H1 (cell line): ENCODE results near the gene DHFR2. TPM values are rescaled to one million over a fixed set of nuclear protein-coding genes. Genes with fewer than 3 reads are reported as not detected.
"Not testable (repeated sequence)": the region's sequence is repeated elsewhere in the genome, so short reads cannot be mapped to it uniquely, and the experiment has no call there.

Experiments used
- CTCF ChIA-PET: fragments of 300-600 bp; sonication (Branson Sonifier 250); formaldehyde crosslinking; loops from one replicate; lab custom pipeline; 2021; ENCODE audit not compliant: partially characterized antibody; lab: Charles Lee
- POLR2A ChIA-PET: fragments of 300-600 bp; sonication (Branson Sonifier 250); formaldehyde crosslinking; loops from one replicate; lab custom pipeline; 2021; ENCODE audit warnings: inconsistent platforms; ENCODE audit not compliant: partially characterized antibody; lab: Charles Lee
- DNase-seq, 2 experiments: peaks; one replicate each; pipeline versions ENCODE4 v3.0.0 to v3.0.0-alpha.2; 2010 to 2022; ENCODE audit warnings: low spot score in 2 of 2, low read depth in 1 of 2, mixed read lengths in 1 of 2
- FAIRE-seq: peaks from 2 replicates; lab custom pipeline; 2011; peaks lifted over from hg19 to GRCh38; lab: Jason Lieb, UNC
- H2AFZ ChIP-seq: 2 replicates; pipeline ENCODE4 v1.8.1; 2012; ENCODE audit warnings: low read length, inconsistent platforms
- H2AK5ac ChIP-seq: 2 replicates; pipeline ENCODE4 v1.6.1; 2013; ENCODE audit warnings: low read depth, low read length
- H2BK120ac ChIP-seq: replicated peaks from 2 replicates; pipeline ENCODE3; 2013; ENCODE audit warnings: low read depth, low read length, inconsistent platforms
- H2BK12ac ChIP-seq: 2 replicates; pipeline ENCODE4 v1.6.1; 2013; ENCODE audit warnings: low read depth, low read length
- H2BK15ac ChIP-seq: 2 replicates; pipeline ENCODE4 v1.6.1; 2013; ENCODE audit warnings: low read length
- H2BK20ac ChIP-seq: 2 replicates; pipeline ENCODE4 v1.6.1; 2013; ENCODE audit warnings: low read length
- H2BK5ac ChIP-seq: 2 replicates; pipeline ENCODE4 v1.6.1; 2013; ENCODE audit warnings: low read depth, low read length
- H3K14ac ChIP-seq: 2 replicates; pipeline ENCODE4 v1.6.1; 2013; ENCODE audit warnings: inconsistent platforms; ENCODE audit not compliant: insufficient read length
- H3K18ac ChIP-seq: 2 replicates; pipeline ENCODE4 v1.6.1; 2013; ENCODE audit warnings: low read length; ENCODE audit errors: extremely low read depth
- H3K23ac ChIP-seq: 2 replicates; pipeline ENCODE4 v1.6.1; 2013; ENCODE audit warnings: inconsistent platforms; ENCODE audit not compliant: insufficient read length
- H3K23me2 ChIP-seq: 2 replicates; pipeline ENCODE4 v1.6.1; 2013; ENCODE audit warnings: low read depth, low read length
- H3K27ac ChIP-seq: 2 replicates; pipeline ENCODE4 v1.6.1; 2011; ENCODE audit warnings: low read depth, low read length, inconsistent platforms
- H3K27me3 ChIP-seq, 4 experiments: replicated peaks in 1 of 4; 1 replicate in 1 of 4; 2 replicates in 3 of 4; pipeline versions ENCODE4 v1.6.1 to v1.8.1; 2011 to 2013; ENCODE audit warnings: low read length in 3 of 4, mild to moderate bottlenecking in 3 of 4, inconsistent platforms in 2 of 4, mixed read lengths in 2 of 4, moderate library complexity in 1 of 4; ENCODE audit not compliant: control insufficient read depth in 3 of 4, insufficient read depth in 3 of 4; ENCODE audit errors: extremely low read depth in 1 of 4
- H3K36me3 ChIP-seq, 4 experiments: 2 replicates each; pipeline versions ENCODE4 v1.6.1 to v1.8.1; 2011 to 2013; ENCODE audit warnings: mild to moderate bottlenecking in 4 of 4, low read length in 3 of 4, moderate library complexity in 2 of 4, control low read depth in 1 of 4, inconsistent platforms in 1 of 4; ENCODE audit not compliant: insufficient read depth in 4 of 4, control insufficient read depth in 2 of 4
- H3K4ac ChIP-seq: replicated peaks from 2 replicates; pipeline ENCODE3; 2013; ENCODE audit warnings: low read length, low read depth, mixed read lengths, inconsistent platforms; ENCODE audit not compliant: insufficient read length
- H3K4me1 ChIP-seq, 4 experiments: replicated peaks in 1 of 4; 1 replicate in 1 of 4; 2 replicates in 3 of 4; pipeline versions ENCODE4 v1.6.1 to v1.8.1; 2011 to 2013; ENCODE audit warnings: low read length in 3 of 4, inconsistent platforms in 2 of 4, mixed read lengths in 1 of 4; ENCODE audit not compliant: insufficient read depth in 4 of 4, control insufficient read depth in 3 of 4
- H3K4me2 ChIP-seq, 2 experiments: 2 replicates each; pipeline versions ENCODE4 v1.6.1 to v1.8.1; 2011 to 2013; ENCODE audit warnings: low read depth in 2 of 2, low read length in 2 of 2, control low read depth in 1 of 2, inconsistent platforms in 1 of 2, mild to moderate bottlenecking in 1 of 2; ENCODE audit not compliant: insufficient read depth in 1 of 2
- H3K4me3 ChIP-seq, 4 experiments: fragments of 200-600, 300-600 bp in 1 of 4; sonication (generic), shearing (Covaris generic), sonication (Bioruptor Twin) in 1 of 4; 2 replicates each; pipeline versions ENCODE4 v1.5.1 to v1.8.1; 2011 to 2016; ENCODE audit warnings: low read length in 4 of 4, low read depth in 3 of 4, control low read depth in 2 of 4, inconsistent platforms in 2 of 4, mild to moderate bottlenecking in 2 of 4, mixed read lengths in 1 of 4, moderate library complexity in 1 of 4; ENCODE audit not compliant: insufficient read depth in 2 of 4; ENCODE audit errors: extremely low read depth in 1 of 4
- H3K56ac ChIP-seq: replicated peaks from 2 replicates; pipeline ENCODE3; 2013; ENCODE audit warnings: low read depth, mild to moderate bottlenecking, mixed read lengths, low read length, inconsistent platforms; ENCODE audit not compliant: insufficient read length
- H3K79me1 ChIP-seq: 2 replicates; pipeline ENCODE4 v1.6.1; 2013; ENCODE audit warnings: low read depth, low read length, control low read depth
- H3K79me2 ChIP-seq, 2 experiments: 2 replicates each; pipeline versions ENCODE4 v1.6.1 to v1.8.1; 2012 to 2013; ENCODE audit warnings: low read length in 2 of 2, mild to moderate bottlenecking in 2 of 2, inconsistent platforms in 1 of 2; ENCODE audit not compliant: insufficient read depth in 2 of 2, control insufficient read depth in 1 of 2
- H3K9ac ChIP-seq, 4 experiments: replicated peaks in 1 of 4; 1 replicate in 1 of 4; 2 replicates in 3 of 4; pipeline versions ENCODE4 v1.6.1 to v1.8.1; 2011 to 2013; ENCODE audit warnings: low read depth in 3 of 4, low read length in 3 of 4, control low read depth in 2 of 4, mild to moderate bottlenecking in 2 of 4, moderate library complexity in 2 of 4, inconsistent platforms in 1 of 4; ENCODE audit errors: extremely low read depth in 1 of 4
- H3K9me3 ChIP-seq, 2 experiments: 2 replicates each; pipeline versions ENCODE4 v1.6.1 to v1.8.1; 2012 to 2013; ENCODE audit warnings: mild to moderate bottlenecking in 2 of 2, moderate library complexity in 2 of 2, control low read depth in 1 of 2, inconsistent platforms in 1 of 2, low read depth in 1 of 2, low read length in 1 of 2, mixed read lengths in 1 of 2; ENCODE audit not compliant: insufficient read depth in 2 of 2
- H4K20me1 ChIP-seq, 2 experiments: replicated peaks in 1 of 2; 2 replicates each; pipeline versions ENCODE3 to v1.8.1; 2011 to 2013; ENCODE audit warnings: inconsistent platforms in 2 of 2, low read length in 2 of 2, mild to moderate bottlenecking in 1 of 2; ENCODE audit not compliant: insufficient read depth in 2 of 2, control insufficient read depth in 1 of 2
- H4K5ac ChIP-seq: 2 replicates; pipeline ENCODE4 v1.6.1; 2013; ENCODE audit warnings: low read length, low read depth, mixed read lengths, inconsistent platforms; ENCODE audit not compliant: insufficient read length
- H4K8ac ChIP-seq: 2 replicates; pipeline ENCODE4 v1.8.0; 2013; ENCODE audit warnings: mild to moderate bottlenecking, moderate library complexity, low read length, inconsistent platforms; ENCODE audit not compliant: insufficient read depth; ENCODE audit errors: extremely low read depth
- H4K91ac ChIP-seq: replicated peaks from 2 replicates; pipeline ENCODE3; 2013; ENCODE audit warnings: low read length, mixed read lengths, inconsistent platforms; ENCODE audit not compliant: insufficient read length
- MAFK ChIP-seq: IDR thresholded peaks from 2 replicates; pipeline ENCODE4 v1.6.1; 2012; ENCODE audit warnings: low read depth, mild to moderate bottlenecking, improper control_type of control experiment, low read length
- POLR2AphosphoS5 ChIP-seq: IDR thresholded peaks from 2 replicates; pipeline ENCODE4 v1.6.1; 2011; ENCODE audit warnings: low read depth, low read length
- RFX5 ChIP-seq: IDR thresholded peaks from 2 replicates; pipeline ENCODE4 v1.6.1; 2011; ENCODE audit warnings: low read depth, low read length, improper control_type of control experiment, borderline replicate concordance
- TAF7 ChIP-seq: optimal IDR thresholded peaks from 2 replicates; pipeline ENCODE3; 2011; ENCODE audit warnings: low read depth, mild to moderate bottlenecking, inconsistent platforms, low read length, moderate library complexity, borderline replicate concordance
- polyA plus RNA-seq, 7 experiments: library from polyadenylated mRNA; depleted of rRNA in 3 of 7; stranded (reverse) in 5 of 7; unstranded in 2 of 7; fragments of >200 nt in 5 of 7; fragments of 200-250 nt in 2 of 7; gene quantifications; 1 replicate in 5 of 7; 2 replicates in 1 of 7; 4 replicates in 1 of 7; pipeline versions ENCODE4 v1.2.1 to v1.2.3, GENCODE V29; 2011 to 2013; ENCODE audit warnings: missing spikeins in 2 of 7, mixed read lengths in 2 of 7
- total RNA-seq: library from RNA; stranded (reverse); fragmentation: NEBNext Ultra II Directional; extraction: Animal tissue kit (Norgen Biotek cat#: 25700); gene quantifications from 2 replicates; pipeline ENCODE4 v1.2.1, GENCODE V29; 2021
- TF ChIP-seq, protein P1 (sequence below): IDR thresholded peaks from 2 replicates; pipeline ENCODE4 v1.6.1; 2011; ENCODE audit warnings: low read length, improper control_type of control experiment

Gene DHFR2
- total and polyA plus RNA-seq, 2 of the 8 experiments (the other 6 are each of a cell fraction or from before 2014, with no cell fraction given) = 0.59 to 2.6 TPM

DNA sequence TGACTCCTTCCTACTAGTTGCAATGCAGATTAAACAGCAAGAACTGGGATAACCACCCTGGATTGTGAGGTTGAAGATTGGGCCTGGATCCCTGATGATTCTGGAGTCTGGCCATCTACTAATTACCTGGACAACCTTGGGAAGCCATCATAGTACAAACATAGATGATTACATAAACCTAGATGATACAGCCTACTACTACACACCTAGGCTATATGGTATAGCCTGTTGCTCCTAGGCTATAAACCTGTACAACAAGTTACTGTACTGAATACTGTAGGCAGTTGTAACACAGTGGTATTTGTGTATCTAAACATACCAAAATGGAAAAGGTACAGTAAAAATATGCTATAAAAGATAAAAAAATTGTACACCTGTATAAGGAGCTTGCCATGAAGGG, 48.1 kb upstream of the DHFR2 start (continued):
- TF ChIP-seq MAFK (no peak), POLR2AphosphoS5 (no peak), TAF7 (no peak), RFX5 (no peak)
- TF ChIP-seq, protein P1, sequence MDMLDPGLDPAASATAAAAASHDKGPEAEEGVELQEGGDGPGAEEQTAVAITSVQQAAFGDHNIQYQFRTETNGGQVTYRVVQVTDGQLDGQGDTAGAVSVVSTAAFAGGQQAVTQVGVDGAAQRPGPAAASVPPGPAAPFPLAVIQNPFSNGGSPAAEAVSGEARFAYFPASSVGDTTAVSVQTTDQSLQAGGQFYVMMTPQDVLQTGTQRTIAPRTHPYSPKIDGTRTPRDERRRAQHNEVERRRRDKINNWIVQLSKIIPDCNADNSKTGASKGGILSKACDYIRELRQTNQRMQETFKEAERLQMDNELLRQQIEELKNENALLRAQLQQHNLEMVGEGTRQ = no peak

DNA sequence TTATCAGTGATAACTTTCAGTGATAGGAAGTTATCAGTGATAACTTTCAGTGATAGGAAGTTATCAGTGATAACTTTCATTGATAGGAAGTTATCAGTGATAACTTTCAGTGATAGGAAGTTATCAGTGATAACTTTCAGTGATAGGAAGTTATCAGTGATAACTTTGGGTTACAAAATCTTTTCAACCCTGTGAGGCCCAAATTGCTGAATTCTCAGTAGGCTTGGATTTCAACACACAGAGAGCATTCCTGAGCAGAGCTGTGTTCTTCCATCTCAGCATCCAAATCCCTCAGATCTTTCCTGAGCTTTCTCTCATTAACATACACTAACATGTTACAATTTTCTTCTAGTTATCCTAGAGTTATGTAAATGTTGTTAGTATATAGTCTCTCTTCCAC, 47.5 kb upstream of the DHFR2 start:
- H3K9ac ChIP-seq, H2BK15ac ChIP-seq, H2BK5ac ChIP-seq, H3K36me3 ChIP-seq, H3K23me2 ChIP-seq, POLR2A ChIA-PET, H4K5ac ChIP-seq, H2AFZ ChIP-seq, H3K9me3 ChIP-seq, H3K27ac ChIP-seq, H3K4ac ChIP-seq, H4K20me1 ChIP-seq, H4K8ac ChIP-seq, H2BK12ac ChIP-seq, H3K4me1 ChIP-seq, H3K4me2 ChIP-seq, FAIRE-seq, DNase-seq, H2BK20ac ChIP-seq, H3K79me2 ChIP-seq, H4K91ac ChIP-seq, H2BK120ac ChIP-seq, H2AK5ac ChIP-seq, H3K18ac ChIP-seq, H3K79me1 ChIP-seq, H3K56ac ChIP-seq, H3K27me3 ChIP-seq, H3K14ac ChIP-seq, H3K23ac ChIP-seq, H3K4me3 ChIP-seq: not testable (repeated sequence)
- CTCF ChIA-PET = interaction anchor here (0.6 to 0.7 kb wide), 2 partner anchors 8 to 194 kb away, joined by 3 read pairs; no protein-coding TSS in a partner anchor
